Iris pigment epithelial cell (primary cell): ENCODE measurements around the gene MIEF2.
A peak's percentile ranks its signal among the peaks of the same experiment; 100 is the strongest.
"Not testable (repeated sequence)": the region's sequence is repeated elsewhere in the genome, so short reads cannot be mapped to it uniquely, and the experiment has no call there.

Experiments
- DNase-seq: peaks from one replicate; pipeline ENCODE4 v3.0.0-alpha.2; 2011; ENCODE audit warnings: low read depth

MIEF2 gene, protein sequence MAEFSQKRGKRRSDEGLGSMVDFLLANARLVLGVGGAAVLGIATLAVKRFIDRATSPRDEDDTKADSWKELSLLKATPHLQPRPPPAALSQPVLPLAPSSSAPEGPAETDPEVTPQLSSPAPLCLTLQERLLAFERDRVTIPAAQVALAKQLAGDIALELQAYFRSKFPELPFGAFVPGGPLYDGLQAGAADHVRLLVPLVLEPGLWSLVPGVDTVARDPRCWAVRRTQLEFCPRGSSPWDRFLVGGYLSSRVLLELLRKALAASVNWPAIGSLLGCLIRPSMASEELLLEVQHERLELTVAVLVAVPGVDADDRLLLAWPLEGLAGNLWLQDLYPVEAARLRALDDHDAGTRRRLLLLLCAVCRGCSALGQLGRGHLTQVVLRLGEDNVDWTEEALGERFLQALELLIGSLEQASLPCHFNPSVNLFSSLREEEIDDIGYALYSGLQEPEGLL

DNA sequence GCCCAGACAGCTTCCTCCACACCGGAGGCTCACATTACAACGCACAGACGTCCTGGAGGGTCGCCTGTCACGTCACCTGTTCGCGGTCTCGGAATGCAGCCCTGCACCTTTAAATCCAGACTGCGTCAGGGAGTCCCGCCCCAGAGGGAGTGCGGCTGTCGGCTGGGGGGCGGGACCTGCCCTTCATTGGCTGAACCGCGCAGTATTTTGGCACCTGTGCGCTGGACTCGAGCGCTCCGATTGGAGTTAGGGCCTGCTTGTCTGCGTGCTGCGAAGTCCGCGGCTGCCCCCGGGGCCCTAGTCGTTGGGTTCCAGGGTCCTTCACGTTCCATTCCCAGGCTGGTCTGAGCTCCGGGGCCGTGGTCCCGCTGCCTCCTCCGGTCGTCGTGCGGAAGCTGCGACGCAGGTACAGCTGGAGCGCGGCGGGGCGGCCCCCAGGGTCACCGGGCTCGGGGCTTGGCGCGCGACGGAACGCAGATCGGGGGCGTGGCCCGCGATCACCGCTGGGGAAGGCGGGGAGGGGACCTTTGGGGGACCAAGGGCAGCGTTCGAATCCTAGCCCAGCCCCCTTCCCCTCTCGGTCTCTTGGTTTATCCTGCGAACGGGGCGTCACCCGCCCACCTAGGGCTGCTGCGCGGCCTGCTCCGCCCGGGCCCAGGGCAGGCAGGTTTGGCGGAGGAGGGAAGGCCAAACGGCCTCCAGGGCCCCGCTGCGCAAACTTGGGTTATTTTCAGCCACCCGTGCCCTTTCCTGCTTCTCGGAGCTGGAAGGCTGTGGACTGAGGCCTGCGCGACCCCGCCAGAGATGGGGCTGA, at the start of gene MIEF2:
Gene MIEF2, plus strand, starts transcription at position 331 of the 814 bp plus-strand sequence. CDS start 2,059 bp downstream, outside the sequence.
- DNase-seq: peak; percentile 96

DNA sequence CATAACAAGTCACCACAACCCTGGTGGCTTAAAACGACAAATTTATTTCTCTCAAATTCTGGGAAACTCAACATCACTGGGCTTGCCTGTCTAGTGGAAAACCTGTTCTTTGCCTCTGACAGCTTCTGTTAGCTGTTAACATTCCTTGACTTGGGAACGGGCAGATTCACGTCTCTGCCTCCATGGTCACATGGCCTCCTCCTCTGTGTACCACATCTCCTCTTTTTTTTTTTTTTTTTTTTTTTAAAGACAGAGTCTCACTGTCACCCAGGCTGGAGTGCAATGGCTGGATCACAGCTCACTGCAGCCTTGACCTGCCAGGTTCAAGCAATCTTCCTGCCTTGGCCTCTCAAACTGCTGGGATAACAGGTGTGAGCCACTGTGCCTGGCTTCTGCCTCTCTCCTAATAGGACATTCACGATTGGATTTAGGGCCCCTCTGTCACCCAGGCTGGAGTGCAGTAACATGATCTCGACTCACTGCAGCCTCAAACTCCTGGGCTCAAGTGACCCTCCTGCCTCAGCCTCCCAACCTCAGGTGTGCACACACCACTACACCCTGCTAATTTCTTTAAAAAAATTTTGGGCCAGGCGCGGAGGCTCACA, 46.7 kb upstream of the MIEF2 start:
- no peak for DNase-seq

GRCh38 chr17:18216906-18217305, 43.6 kb upstream of the MIEF2 start:
- not testable (repeated sequence) for DNase-seq

- peak; percentile 48 for DNase-seq
Observed at GRCh38 chr17:18217412-18218015, 42.9 kb upstream of the MIEF2 start.

GRCh38 chr17:18218756-18219415, 41.6 kb upstream of the MIEF2 start:
- DNase-seq: peak; percentile 71

GRCh38 chr17:18224053-18224386, 36.4 kb upstream of the MIEF2 start:
- no peak for DNase-seq

DNA sequence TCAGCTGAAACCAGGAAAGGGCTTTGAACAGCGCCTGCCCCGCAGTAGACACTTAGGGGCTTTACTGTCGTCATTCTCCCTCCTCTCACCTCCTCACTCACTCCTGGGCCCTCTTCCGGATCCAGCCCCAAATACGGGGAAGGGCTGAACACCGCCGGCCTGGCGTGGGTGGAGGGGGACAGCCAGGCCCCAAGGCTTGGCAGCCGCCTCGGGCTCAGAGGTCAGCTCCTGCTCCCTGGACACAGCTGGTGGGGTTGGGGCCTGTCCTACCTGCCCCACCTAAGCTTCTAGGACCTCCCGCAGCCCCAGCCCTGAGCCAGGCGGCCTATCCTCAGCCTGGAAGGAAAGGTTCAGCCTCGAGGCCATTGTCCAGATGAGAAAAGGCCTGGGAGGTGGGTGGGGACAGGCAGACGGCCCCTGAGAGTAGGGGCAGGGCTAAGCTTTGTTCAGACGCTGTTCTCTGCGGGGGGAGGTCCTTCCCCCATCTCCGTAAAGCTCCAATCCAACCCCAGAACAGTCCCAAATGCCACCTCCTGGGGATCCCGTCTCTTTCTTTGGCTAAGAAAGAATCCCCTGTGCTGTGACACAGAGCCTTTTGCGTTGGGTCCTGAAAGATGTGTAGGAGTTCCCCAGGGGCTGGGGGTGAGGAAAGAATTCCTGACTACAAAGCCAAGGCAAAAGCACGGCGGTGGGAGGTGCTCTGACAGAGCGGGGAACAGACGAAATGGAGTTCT, 35.9 kb upstream of the MIEF2 start:
- DNase-seq: peak; percentile 28

- peak; percentile 95 for DNase-seq
Observed at GRCh38 chr17:18225121-18225641, 35.3 kb upstream of the MIEF2 start, which contains the start of gene LLGL1. Gene LLGL1, plus strand, starts transcription at chr17:18225635. Its CDS starts 48 bp downstream, at chr17:18225683.

DNA sequence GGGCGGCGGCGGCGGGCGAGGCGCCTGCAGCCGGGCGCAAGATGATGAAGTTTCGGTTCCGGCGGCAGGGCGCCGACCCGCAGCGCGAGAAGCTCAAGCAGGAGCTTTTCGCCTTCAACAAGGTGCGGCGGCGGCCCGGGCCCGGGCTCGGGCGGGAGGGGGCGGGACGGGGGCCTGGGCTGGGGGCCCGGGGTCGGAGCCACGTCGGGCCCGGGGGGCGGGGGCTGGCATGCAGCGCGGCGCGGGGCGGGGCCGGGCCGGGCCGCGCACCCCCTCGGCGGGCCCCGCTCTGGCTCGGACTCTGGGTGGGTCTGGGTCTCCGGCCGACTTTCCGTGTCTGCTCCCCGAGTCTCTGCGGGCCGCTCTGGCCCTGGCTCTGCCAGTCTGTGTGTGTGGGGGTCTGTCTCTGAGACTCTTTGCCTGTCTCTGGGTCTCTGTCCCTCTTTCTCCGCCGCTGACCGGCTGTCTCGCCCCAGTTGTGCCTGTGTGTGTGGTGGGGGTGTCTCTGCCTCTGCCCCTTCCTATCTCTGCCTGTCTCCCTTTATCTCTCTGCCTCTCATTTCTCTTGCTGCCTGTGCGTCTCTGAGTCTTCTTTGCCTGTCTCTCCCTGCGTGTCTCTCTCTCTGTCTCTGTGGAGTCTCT, 34.7 kb upstream of the MIEF2 start:
- no peak for DNase-seq

- DNase-seq: no peak
Observed at GRCh38 chr17:18226284-18226945, 34.0 kb upstream of the MIEF2 start.

- no peak for DNase-seq
Observed at GRCh38 chr17:18227635-18228034, 32.8 kb upstream of the MIEF2 start.

DNA sequence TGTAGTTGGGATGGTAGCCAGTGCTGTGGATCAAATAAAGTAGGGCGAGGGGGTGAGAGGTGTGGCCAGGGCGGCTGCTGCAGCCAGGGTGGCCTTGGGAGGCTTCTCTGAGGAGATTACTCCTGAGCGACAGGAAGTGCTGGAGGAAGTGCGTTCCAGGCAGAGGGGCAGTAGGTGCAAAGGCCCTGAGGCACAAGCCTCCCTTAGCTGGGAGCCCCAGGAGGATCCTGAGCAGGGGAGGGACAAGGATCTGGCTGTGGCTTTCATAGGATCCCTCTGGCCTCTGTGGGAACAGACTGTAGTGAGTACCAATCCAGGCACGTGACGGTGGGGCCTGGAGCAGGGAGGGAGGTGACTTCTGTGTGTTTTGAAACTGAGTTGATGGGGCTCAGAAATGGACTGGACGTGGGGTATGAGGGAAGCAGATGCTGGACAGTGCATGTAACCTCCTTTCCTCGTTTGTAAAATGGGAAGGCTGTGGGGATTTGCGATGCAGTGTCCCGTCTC, 32.2 kb upstream of the MIEF2 start:
- DNase-seq: no peak

DNA sequence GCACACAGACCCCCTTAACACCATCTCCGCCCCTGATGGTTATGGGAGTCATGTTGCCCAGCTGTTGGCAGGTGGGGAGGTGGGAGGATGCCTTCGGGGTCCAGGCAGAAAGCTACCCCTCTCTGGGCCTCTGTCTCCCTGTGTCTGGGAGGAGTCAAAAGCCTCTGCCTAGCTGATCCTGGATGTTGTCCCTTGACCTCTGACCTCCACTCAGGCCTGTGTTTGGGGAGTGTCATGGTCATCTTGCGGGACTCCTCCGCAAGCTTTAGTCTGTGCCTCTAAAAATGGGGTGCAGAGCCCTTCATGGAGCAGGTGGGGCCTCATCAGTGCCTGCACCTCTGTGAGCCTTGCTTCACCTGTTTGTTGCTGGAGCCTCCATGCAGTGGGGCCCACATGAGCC, 31.2 kb upstream of the MIEF2 start:
- no peak for DNase-seq

DNA sequence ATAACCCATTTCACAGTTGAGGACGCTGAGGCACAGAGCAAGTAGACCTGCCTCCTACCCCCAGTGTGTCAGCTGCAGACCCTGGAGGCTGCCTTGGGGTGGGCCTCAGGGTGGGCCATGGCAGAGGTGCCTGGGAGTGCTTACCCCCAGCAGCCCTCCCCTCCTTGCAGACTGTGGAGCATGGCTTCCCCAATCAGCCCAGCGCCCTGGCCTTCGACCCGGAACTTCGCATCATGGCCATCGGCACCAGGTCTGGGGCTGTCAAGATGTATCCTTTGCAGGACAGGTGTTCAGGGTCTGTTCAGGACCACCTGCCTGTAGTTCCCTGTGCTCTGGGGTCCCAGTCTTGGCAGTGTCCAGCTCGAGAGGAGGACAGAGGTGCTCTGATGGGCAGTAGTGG, 30.7 kb upstream of the MIEF2 start:
- no peak for DNase-seq

GRCh38 chr17:18230288-18231141, 29.9 kb upstream of the MIEF2 start:
- no peak for DNase-seq

GRCh38 chr17:18231164-18231563, 29.3 kb upstream of the MIEF2 start:
- no peak for DNase-seq

- DNase-seq: no peak
Observed at GRCh38 chr17:18233803-18234518, 26.5 kb upstream of the MIEF2 start.

- no peak for DNase-seq
Observed at GRCh38 chr17:18234853-18235380, 25.5 kb upstream of the MIEF2 start.
